CD4-positive, alpha-beta T cell treated with Interleukin-15 for 1 hour (primary cell): ENCODE results near the gene GZF1.

Source experiments
- DNase-seq: peaks from one replicate; pipeline ENCODE4 v3.0.0-alpha.2; 2020

GZF1 gene

DNA sequence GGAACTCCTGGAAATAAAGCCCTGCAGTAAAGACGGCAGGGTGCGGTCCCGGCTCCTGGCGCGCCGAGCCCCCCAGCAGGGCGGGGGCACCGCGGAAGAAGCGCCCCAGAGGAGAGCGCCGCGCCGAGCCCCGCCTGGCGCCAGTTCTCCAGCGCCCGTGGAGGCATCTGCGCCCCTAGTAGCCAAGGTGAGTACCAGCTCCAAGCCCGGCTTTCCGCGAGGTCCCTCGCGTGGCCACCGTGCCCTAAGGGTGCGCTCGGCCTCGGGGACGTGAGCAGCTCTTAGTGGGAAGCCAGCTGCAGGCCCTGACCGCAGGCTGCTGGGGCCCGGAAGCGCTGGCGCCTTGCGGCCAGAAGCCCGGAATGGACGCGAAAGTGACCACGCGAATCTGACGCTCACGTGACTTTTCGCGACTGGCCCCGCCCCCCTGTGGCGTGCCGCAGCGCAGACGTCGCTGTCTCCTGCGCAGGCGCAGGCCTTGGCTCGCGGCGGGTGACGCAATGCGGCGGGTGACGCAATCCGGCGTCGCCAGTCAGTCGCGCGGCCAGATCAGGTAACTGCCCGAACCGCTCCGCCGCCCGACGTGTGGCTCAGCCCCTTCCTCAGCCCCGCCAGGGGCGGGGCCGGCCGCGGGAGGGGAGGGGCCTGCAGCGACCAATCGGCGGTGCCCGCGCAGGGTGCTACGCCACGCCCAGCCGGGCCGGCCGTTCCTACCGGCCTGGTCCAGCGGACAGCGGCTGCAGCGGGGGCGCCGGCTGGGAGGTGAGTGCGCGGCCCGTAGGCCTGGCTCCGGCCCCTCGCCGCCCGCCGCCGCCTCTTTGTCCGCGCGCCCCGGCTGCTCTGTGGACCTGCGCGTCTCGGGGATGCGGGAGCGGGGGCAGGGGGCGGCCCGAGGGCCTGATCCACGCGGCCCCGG, at the start of gene GZF1:
Gene GZF1 (plus strand): TSS at position 707 of the 916 bp plus-strand sequence. CDS start 2,202 bp downstream, outside the sequence.
- peak; percentile 99 for DNase-seq

DNA sequence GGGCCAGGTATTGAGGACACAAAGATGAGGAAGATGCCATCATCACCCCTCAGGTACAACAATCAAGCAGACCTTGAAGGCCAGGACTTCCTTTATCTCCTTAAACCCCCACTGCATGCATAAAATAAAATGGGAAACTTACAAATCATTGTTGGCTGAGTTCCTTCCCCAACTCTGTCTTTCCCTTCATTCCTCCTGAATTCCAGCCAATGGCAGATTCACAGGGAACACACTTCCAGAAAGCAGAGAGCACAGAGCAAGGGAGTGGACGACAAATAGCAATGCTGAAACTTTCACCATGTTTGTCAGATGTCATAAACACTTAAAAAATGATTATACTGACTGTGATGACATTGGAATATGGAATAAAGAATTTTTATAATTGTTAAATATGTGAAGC, 48.7 kb upstream of the GZF1 start:
- no peak for DNase-seq

DNA sequence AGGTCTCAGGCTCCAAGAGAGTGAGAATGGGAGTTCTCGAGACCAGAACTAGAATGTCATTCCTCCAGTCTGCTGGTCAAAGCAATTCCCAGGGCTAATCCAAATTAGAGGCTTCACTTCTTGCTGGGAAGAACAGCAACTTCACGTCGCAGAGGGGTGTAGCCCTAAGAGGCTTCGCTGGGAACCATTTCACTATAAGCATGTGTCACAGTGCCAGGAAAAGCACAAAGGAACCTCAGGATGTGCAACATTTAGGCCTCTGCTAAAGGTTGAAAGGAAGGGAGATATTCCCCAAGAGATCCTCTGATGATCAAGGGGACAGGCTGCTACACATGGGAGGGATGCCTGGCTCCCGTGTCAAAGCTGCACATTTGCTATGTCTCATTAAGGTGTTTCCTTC, 47.3 kb upstream of the GZF1 start:
- DNase-seq = no peak

DNA sequence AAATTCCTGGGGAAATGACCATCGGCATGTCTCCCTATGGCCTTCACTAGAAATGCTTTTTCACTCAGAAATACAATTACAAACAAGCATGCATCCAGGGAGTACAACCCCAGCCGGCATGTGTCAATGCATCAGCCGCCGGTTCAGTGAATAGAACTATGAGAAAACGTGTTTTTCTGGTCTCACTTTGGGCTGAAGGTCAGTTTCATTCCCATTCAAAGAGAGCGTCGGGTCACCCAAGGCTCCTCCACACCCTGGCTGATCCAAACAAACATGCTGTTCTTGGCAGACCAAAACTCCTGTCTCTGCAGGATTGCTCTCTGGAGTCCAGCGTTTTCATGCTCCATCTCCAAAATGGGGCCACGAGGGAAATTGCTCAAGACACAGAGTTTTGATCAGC, 46.9 kb upstream of the GZF1 start:
- DNase-seq = no peak

DNA sequence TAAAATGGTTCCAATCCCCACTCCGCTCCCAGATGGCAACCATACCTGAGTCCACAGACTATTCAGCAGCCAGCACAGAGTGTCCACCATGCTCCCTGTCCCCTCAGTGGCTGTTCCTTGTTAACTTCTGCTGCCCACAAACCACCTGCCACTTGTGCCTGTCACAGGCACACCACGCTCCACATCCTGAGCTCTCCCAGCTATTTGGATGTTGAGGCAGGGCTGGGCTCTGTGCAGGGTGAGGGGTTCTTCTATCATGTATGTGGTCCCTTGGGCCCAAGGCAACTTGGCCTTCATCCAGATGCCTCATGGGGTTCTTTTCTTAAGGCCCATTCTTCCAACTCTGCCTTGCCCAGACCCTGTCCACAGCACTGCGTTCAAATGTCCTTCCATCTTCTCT, 45.4 kb upstream of the GZF1 start:
- no peak for DNase-seq

DNA sequence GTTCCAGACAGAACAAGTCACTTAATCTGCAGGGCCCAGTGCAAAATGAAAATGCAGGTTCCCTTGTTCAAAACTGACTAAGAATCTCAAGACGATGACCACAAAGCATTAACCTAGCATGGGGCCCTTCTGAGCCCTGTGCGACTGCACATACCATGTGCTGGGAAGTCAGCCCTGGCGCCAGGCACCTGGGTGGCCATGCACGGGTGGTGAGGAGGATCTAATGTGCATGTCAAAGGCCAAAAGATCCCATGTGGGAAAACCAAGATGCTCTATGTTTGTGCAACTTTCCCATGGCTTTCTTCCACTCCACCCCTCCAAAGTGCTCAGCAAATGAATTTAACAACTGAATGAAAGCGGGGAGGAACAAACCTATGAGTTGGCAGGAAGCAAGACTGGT, 44.9 kb upstream of the GZF1 start:
- DNase-seq = no peak

DNA sequence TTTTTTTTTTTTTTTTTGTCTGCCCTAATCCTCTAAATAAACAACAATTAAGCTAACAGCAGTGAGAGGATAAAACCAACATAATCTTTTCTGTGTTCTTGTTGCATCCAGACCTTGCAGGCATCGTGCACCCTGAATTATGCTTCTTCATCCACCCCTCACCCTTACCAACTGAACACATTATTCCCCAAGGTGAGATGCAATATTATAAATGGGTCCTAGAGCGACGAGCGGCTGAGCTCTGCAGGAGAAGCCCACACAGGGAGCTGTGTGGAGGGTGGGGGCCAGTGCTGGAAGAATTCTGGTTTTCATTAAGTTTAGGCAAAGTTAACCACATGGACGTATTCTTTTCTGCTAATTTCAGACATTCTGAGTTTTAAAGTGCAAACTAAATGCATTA, 43.6 kb upstream of the GZF1 start:
- DNase-seq = no peak

DNA sequence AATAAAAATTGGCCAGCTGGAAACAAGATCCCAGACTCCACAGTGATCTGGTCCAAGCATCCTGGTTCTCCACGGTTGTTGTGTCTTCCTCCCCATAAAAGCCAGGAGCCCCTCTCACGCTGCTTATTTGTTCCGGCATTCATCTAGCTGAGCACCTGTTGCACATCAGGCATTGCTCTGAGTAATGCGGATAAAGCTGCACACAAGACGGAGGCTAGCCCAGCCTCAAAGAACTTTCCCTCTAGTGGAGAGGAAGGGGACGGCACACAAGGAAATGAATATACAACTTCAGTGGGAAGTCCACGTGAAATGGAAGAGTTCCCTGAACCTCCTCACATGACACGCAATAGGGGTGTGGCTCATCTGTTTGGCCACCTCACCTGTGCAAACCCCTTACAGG, 41.7 kb upstream of the GZF1 start:
- DNase-seq = no peak

DNA sequence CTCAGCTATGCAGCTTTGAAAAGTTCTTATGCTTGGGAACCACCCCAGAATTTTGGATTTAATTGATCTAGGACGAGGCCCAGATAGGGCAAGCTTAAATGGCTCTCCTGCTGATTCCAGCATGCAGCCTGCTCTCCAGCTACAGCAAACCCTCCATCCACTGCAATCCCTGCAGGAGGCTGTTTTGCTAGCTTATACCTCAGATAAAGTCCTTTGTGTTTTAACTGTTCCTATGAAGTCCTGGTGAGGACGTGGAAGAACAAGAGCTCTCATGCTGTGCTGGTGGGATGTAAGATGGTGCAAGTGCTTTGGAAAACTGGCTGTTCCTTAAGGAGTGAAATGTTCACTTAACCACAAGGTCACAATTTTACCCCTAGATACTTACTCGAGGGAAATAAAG, 36.9 kb upstream of the GZF1 start:
- no peak for DNase-seq

DNA sequence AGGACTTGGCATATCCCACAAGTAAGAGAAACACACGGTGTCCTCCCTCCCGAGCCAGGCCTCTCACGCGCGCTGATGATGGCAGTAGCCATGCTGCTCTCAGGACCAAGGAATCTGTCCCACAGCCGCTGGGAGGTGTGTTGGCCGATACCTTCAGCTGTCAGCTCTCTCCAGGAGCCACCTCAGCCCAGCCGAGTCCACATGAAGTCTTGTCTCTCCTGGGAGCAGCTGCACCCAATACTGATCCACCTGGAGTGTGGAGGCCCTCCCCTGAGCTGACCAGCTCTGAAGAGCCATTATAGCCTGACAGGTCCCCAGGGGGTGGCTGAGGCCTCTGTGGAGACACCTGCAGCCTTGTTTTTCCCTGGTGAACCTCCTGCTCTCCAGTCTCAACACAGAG, 35.2 kb upstream of the GZF1 start:
- no peak for DNase-seq

DNA sequence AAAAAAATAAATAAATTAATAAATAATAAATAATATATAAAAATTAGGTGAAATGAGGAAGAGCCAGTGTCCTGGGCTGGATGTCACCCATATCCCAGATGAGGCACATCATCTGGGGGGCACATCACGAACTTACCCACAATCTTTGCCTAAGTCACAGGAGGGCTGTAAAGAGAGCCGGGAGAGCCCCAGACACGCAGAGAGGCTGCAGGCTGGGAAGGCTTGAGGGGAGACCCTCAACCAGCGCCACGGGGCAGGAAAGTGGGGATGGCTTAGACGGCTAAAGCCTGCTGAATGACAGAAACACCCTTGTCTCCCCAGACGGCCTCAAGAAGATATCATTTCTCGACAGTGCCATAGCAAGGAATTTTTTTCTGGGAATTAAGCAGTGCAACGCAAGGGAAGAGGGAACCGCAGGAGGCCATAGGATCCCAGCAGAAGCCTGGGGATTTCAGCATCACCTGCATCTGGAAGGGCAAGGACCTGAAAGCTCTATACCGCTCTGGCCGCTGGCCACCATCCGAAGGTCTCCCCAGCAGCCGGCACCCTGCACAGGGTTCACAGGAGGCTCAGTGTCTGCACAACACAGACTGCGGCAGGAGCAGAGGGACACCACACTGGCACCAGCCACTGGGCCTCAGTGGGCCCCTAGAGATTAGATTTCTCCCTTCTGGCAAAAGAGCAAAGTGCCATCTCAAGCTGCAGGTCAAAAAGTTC, 34.2 kb upstream of the GZF1 start:
- DNase-seq = no peak

DNA sequence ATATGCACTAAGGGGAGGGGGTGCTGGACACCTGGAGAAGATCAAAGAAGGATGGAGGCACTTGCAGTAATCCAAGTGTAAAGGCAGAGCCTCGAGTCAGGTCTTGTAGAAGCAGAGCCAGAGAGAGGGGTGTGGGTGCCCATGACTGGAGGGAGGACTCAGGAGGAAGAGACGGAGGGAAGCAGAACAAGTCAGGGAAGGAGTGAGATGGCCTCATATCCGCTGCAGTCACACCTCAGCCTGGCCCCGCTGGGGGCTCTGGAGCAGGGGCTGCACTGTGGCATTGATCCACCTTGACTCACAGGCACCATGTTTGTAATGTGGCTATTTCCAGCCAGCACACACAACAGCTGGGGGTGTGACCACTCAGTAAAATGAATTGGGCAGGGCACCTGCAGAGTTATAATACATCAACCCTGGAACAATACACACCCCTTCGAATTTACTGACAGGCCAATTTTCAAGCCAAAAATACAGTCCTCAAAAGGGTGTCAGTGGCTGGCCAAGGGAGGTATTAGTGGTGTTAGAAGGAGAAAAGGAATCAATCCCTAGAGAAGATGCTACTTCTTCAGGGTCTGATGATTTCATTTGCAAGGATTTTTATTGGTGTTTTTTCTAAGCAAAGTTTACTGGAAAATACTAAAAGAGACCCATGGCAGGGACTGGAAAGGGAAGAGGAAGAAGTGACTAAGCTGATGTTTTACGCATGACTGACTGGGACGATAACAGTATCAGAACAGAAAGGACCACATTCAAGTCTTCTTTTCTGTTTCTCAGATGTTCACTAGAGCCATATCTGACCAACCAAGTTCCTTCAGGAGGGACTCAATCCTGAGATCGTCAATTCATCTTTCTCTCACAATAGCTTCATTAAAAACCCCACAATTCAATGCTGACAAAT, 30.3 kb upstream of the GZF1 start:
- DNase-seq = no peak

DNA sequence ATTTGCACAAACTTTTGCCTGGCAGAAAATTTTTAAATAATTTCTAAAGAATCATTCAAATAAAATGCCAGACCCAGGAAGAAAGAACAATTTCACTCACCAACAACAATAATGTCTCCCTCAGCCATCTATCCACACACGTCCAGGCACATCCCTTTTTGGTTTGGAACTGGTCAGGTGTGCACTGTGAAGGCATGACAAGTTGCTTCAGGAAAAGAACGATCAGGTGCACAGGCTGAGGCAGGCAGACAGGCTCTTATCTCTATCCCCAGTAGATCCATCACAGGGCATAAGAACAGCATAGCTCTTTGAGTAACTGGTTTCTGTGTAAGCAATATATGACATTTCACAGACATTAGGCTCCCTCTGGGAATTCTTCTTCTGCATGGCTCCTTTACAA, 29.5 kb upstream of the GZF1 start:
- DNase-seq = no peak

DNA sequence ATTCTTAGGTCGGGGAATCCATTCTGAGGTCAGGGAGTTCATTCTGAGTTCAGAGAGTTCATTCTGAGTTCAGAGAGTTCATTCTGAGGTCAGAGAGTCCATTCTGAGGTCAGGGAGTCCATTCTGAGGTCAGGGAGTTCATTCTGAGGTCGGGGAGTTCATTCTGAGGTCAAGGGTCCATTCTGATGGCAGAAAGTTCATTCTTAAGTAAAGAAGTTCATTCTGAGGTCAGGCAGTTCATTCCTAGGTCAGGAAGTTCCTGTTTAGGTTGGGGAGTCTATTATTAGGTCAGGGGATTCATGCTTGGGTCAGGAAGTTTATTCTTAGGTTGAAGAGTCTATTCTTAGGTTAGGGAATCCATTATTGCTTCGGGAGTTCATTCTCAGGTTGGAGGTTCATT, 27.9 kb upstream of the GZF1 start:
- DNase-seq = no peak

DNA sequence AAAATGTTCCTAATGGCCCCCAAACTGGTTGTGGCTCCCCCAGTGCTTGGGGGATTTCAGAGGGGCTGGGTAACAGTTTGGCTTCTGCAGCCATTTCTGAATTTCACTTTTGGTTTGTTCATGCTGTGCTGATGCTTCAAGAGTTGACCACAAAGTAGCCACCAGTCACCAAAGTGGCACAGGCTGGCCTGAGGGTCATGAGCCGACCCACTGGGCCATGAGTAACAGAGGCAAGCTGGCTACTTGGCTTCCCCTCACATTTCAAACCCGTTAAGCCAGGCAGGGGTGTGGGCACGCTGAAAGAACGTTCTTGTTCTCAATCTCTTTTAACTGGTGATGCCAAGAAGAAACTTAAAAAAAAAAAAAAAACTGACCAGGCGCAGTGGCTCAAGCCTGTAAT, 26.5 kb upstream of the GZF1 start:
- no peak for DNase-seq

DNA sequence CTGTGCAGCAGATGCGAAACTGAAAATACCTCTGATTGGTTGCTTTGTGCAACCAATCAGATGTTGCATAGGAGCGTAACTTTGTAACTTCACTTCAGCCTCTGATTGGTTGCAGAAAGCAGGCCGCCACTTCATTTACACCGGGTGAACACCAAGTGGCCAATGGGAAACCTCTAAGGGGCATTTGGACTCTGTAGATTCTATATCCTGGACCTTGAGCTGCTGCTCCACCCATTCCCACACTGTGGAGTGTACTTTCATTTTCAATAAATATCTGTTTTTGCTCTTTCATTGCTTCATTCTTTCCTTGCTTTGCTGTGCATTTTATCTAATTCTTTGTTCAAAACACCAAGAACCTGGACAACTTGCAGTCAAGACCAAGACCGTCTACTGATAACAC, 25.5 kb upstream of the GZF1 start:
- no peak for DNase-seq

DNA sequence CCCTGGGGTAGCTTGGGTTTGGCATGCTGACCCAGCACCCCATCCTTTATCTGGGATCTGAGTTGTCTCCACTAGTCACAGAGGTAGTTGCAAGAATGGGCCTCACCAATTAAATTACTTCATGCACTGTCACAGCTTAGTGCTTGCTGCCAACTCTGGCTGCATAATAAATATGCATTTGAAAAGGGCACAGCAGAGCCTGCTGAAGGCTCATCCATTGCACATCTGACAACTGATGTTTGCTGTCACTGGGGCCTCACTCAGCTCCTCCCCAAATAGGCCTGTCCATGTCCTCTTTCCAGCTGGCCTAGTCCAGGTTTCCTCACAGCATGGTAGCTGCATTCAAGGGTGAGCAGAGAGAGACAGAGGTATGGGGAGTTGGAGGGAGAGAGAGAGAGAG, 24.7 kb upstream of the GZF1 start:
- DNase-seq = no peak

DNA sequence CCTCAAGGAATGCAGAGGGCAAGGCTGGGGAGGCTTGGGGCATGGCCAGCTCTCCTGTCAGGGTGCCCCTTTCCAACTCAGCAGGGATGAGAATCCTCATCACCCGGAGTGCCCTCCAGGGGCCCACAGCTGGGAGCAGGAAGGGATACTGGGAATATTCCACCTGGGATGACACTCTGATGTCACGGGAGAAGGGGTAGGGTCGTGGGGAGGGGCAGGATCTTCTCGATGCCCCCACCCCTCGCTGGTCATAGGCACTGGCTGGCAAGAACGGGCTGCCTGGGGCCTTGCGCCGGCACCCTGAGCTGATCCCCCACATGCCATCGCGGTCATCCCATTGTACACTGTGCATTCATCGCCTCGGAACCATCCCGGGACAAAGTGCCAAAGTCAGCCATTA, 22.0 kb upstream of the GZF1 start:
- no peak for DNase-seq

DNA sequence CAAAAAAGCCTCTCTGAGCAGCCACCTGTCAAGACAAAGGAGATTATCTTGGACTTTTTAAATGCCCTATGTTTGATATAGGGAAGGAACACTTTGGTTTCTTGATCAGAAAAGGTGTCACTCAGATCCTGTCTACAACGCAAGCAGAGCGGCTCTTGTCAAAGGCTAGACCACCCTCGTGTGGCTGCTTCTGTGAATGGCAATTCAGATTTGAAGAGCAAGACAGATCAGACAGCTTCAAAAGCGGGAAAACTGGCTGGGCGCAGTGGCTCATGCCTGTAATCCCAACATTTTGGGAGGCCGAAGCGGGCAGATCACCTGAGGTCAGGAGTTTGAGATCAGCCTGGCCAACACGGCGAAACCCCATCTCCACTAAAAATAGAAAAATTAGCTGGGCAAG, 21.5 kb upstream of the GZF1 start:
- DNase-seq = peak; percentile 38

DNA sequence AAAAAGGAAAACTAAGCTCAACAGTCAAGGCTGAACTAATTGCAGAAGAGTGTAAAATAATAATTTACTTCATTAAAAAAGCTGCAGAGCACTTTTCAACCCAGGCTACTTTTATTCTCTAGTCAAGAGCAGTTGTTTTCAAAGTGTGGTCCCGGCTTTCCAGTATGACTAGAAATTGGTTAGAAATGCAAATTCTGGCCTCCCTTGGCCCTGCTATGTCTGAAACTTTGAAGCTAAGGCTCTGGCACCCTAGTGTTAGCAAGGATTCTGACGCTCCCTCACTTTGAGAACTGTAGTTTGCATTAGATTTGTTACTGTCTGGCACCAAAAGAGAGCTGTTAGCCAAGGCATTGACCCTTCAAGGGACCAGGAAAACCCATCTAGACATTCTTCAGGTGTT, 20.9 kb upstream of the GZF1 start:
- DNase-seq = no peak

DNA sequence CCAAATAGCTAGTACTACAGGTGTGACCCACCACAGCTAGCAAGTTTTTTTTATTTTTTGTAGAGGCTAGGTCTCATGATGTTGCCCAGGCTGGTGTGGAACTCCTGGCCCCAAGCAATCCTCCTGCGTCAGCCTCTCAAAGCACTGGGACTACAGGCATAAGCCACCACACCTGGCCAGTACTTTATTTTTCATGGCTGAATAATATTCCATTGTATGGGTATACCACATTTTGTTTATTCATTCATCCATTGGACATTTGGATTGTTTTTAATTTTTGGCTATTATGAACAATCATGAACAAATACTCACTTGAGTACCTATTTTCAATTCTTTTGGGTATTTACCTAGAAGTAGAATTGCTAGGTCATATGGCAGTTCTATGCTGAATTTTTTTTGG, 18.4 kb upstream of the GZF1 start:
- DNase-seq = no peak

DNA sequence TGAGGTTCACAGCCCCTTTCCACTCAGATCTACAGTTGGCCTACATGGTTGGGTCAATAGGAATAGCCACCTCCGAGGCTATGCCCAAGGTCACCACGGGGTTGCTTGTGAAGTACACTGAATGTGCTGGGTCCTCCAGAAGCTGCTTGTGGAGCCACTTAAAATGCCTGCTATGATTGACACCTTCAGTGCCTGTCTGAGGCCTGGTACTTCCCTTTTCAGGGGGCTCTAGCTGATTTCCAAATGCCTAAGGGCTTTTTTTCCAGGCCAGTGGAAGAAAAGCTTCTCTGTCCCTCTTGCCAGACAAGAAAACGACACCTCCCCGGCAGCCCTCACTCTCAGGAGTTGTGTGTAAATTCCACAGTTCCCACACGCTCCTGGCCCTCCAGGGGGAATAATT, 17.6 kb upstream of the GZF1 start:
- no peak for DNase-seq

DNA sequence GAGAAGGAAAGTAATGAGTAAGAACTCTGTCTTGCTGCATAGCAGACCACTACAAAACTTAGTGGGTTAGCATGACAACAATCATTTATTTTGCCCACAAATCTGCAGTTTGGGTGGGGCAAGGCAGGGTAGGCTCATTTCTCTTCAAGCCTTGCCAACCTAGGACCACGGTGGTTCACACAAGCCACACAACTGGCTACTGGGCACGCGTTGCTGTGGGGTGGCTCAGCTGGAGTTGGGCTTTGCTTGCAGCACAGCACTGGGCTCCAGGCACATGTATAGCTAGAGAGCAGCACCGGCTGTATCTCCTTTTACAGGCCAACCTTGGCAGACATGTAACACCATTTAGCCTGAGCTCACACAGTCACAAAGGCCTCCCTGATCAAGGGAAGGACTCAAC, 16.0 kb upstream of the GZF1 start:
- no peak for DNase-seq
